GM12878 (cell line): Measurements from ENCODE around the gene MDM4. TPM values are rescaled to one million over a fixed set of nuclear protein-coding genes. Genes with fewer than 3 reads are reported as not detected.

Experiments
- BMI1 ChIP-seq: fragments of 450-650 bp; IDR thresholded peaks from 2 replicates; pipeline ENCODE4 v1.6.1; 2016; ENCODE audit warnings: mild to moderate bottlenecking, moderate library complexity, borderline replicate concordance
- EGR1 ChIP-seq, 2 experiments: IDR thresholded peaks; 1 replicate in 1 of 2; 2 replicates in 1 of 2; pipeline ENCODE4 v1.6.1; 2011 to 2012; ENCODE audit warnings: low read depth in 2 of 2, low read length in 2 of 2, borderline replicate concordance in 1 of 2, mild to moderate bottlenecking in 1 of 2, moderate library complexity in 1 of 2
- FOXM1 ChIP-seq: IDR thresholded peaks from 2 replicates; pipeline ENCODE4 v1.6.1; 2012; ENCODE audit warnings: low read depth, mild to moderate bottlenecking, inconsistent platforms, low read length, moderate library complexity
- GABPA ChIP-seq: IDR thresholded peaks from 2 replicates; pipeline ENCODE4 v1.6.1; 2014; ENCODE audit warnings: antibody characterized with exemption, low read depth, mild to moderate bottlenecking, inconsistent platforms
- IRF4 ChIP-seq: IDR thresholded peaks from 2 replicates; pipeline ENCODE4 v1.6.1; 2011; ENCODE audit warnings: low read depth, low read length
- KAT2A ChIP-seq: conservative IDR thresholded peaks from 2 replicates; pipeline ENCODE4 v1.6.1; 2011; ENCODE audit warnings: low read depth, low read length; ENCODE audit not compliant: control insufficient read depth
- MXI1 ChIP-seq: fragments of 150-350 bp; IDR thresholded peaks from 2 replicates; pipeline ENCODE4 v1.6.1; 2011; ENCODE audit warnings: low read depth, mild to moderate bottlenecking, inconsistent platforms, low read length, improper control_type of control experiment
- NFYA ChIP-seq: IDR thresholded peaks from 2 replicates; pipeline ENCODE4 v1.6.1; 2011; ENCODE audit warnings: low read depth, mild to moderate bottlenecking, low read length, improper control_type of control experiment, borderline replicate concordance
- NR2F1 ChIP-seq: fragments of 450-650 bp; conservative IDR thresholded peaks from 2 replicates; pipeline ENCODE4 v1.6.1; 2017; ENCODE audit warnings: mild to moderate bottlenecking
- POLR2AphosphoS2 ChIP-seq: IDR thresholded peaks from 2 replicates; pipeline ENCODE4 v1.6.1; 2011; ENCODE audit warnings: low read depth, mild to moderate bottlenecking, low read length, improper control_type of control experiment, moderate library complexity
- PRDM15 ChIP-seq: fragments of 450-650 bp; formaldehyde crosslinking; IDR thresholded peaks from 2 replicates; pipeline ENCODE4 v1.4.0; 2020; ENCODE audit warnings: mild to moderate bottlenecking, moderate library complexity
- TCF12 ChIP-seq: IDR thresholded peaks from 2 replicates; pipeline ENCODE4 v1.6.1; 2011; ENCODE audit warnings: low read depth, mild to moderate bottlenecking, low read length
- ZBED1 ChIP-seq: IDR thresholded peaks from 2 replicates; pipeline ENCODE4 v1.6.1; 2016; ENCODE audit warnings: borderline replicate concordance
- ZNF217 ChIP-seq: fragments of 450-650 bp; IDR thresholded peaks from 2 replicates; pipeline ENCODE4 v1.6.1; 2017; ENCODE audit warnings: antibody characterized with exemption, mild to moderate bottlenecking
- polyA plus RNA-seq, 11 experiments: library from polyadenylated mRNA; depleted of rRNA in 4 of 11; unstranded in 6 of 11; stranded (reverse) in 5 of 11; fragments of >200 nt; fragmentation: Nextera tagmentation in 4 of 11; fragmentation: Illumina TruSeq in 1 of 11; extraction: Ambion mirVana in 4 of 11; extraction: Trizol in 1 of 11; gene quantifications; 1 replicate in 1 of 11; 2 replicates in 10 of 11; pipeline versions ENCODE4 v1.2.1 to v1.2.3, GENCODE V29; 2011 to 2016; ENCODE audit warnings: inconsistent platforms in 2 of 11, missing spikeins in 2 of 11, low read depth in 1 of 11
- total RNA-seq, 4 experiments: library from RNA; depleted of rRNA in 3 of 4; stranded (reverse); fragments of >200 nt in 3 of 4; fragmentation: Illumina TruSeq in 1 of 4; extraction: Trizol in 1 of 4; gene quantifications; 2 replicates each; pipeline versions ENCODE4 v1.2.1 to v1.2.3, GENCODE V29; 2013 to 2021
- TF ChIP-seq, protein P1 (sequence below): fragments of 450-650 bp; IDR thresholded peaks from 2 replicates; pipeline ENCODE4 v1.6.1; 2016; ENCODE audit warnings: mild to moderate bottlenecking
- TF ChIP-seq, protein P2 (sequence below): fragments of 450-650 bp; IDR thresholded peaks from 2 replicates; pipeline ENCODE4 v1.6.1; 2016; ENCODE audit warnings: mild to moderate bottlenecking
- TF ChIP-seq, protein P3 (sequence below): fragments of 450-650 bp; IDR thresholded peaks from 2 replicates; pipeline ENCODE4 v1.6.1; 2017; ENCODE audit warnings: mild to moderate bottlenecking, moderate library complexity

Gene MDM4
- total and polyA plus RNA-seq, 10 of the 15 experiments (the other 5 are each of a cell fraction or from before 2014, with no cell fraction given), result 2.5 to 74.4 (median 22.7) TPM

DNA sequence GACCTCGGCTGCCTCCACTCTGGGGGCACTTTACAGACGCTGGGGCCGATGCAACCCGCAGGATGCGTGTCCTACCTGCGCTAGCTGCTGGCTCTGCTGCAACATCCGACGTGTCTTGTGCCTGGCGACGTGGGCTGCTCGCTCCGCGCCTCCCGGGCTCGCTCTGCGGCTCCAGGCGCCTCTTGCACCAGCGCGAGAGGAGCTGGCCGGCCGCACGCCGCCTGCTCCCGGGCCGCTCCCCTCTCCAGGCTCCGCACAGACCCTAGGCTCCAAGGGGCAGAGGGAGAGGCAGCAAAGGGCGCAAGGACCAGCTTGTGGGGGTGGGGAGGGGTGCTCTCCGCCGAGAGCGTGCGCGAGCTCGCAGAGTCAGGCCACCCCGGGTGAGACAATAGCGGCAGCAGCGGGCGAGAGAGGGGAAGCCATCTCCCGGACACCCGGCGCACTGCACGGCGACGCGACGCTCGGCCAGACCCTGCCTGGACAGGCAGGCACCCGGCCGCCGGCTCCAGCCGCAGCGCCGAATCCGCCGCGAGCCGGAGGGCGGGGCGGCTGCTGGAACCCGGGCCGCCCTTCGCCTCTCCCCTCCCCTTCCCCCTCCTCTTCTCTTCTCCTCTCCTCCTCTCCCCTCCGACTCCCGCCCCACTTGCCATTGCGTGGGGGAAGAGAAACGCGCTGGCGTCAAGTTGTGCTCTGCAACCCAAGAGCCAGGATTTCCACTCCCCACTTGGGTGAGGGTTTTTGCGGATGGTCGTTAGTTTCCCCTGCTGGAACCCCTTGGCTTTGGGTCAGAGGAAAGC is 21.7 kb upstream of the MDM4 start, which contains the start of gene PIK3C2B (continued):
- TF ChIP-seq, protein P1, sequence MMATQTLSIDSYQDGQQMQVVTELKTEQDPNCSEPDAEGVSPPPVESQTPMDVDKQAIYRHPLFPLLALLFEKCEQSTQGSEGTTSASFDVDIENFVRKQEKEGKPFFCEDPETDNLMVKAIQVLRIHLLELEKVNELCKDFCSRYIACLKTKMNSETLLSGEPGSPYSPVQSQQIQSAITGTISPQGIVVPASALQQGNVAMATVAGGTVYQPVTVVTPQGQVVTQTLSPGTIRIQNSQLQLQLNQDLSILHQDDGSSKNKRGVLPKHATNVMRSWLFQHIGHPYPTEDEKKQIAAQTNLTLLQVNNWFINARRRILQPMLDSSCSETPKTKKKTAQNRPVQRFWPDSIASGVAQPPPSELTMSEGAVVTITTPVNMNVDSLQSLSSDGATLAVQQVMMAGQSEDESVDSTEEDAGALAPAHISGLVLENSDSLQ, result no peak
- TF ChIP-seq NFYA (no peak), EGR1 (IDR thresholded peaks at IDR 0.05; ENCODE audit: borderline replicate concordance in 1 of 2, low read depth in 2 of 2, low read length in 2 of 2) (peak in 1 of 2 experiments; percentile 62; a peak in 1 of 3 replicates), NR2F1 (peak; percentile 49; the same call in 1 of the 2 replicates), PRDM15 (no peak), FOXM1 (no peak), ZBED1 (no peak), POLR2AphosphoS2 (no peak), IRF4 (peak; percentile 16; the same call in 1 of the 2 replicates), ZNF217 (0 out of 2 replicates have a peak, but pooled peaks have one; percentile 15), BMI1 (no peak), TCF12 (no peak), MXI1 (no peak), GABPA (no peak), KAT2A (no peak)
- TF ChIP-seq, protein P2, sequence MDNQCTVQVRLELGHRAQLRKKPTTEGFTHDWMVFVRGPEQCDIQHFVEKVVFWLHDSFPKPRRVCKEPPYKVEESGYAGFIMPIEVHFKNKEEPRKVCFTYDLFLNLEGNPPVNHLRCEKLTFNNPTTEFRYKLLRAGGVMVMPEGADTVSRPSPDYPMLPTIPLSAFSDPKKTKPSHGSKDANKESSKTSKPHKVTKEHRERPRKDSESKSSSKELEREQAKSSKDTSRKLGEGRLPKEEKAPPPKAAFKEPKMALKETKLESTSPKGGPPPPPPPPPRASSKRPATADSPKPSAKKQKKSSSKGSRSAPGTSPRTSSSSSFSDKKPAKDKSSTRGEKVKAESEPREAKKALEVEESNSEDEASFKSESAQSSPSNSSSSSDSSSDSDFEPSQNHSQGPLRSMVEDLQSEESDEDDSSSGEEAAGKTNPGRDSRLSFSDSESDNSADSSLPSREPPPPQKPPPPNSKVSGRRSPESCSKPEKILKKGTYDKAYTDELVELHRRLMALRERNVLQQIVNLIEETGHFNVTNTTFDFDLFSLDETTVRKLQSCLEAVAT, result no peak
- TF ChIP-seq, protein P3, sequence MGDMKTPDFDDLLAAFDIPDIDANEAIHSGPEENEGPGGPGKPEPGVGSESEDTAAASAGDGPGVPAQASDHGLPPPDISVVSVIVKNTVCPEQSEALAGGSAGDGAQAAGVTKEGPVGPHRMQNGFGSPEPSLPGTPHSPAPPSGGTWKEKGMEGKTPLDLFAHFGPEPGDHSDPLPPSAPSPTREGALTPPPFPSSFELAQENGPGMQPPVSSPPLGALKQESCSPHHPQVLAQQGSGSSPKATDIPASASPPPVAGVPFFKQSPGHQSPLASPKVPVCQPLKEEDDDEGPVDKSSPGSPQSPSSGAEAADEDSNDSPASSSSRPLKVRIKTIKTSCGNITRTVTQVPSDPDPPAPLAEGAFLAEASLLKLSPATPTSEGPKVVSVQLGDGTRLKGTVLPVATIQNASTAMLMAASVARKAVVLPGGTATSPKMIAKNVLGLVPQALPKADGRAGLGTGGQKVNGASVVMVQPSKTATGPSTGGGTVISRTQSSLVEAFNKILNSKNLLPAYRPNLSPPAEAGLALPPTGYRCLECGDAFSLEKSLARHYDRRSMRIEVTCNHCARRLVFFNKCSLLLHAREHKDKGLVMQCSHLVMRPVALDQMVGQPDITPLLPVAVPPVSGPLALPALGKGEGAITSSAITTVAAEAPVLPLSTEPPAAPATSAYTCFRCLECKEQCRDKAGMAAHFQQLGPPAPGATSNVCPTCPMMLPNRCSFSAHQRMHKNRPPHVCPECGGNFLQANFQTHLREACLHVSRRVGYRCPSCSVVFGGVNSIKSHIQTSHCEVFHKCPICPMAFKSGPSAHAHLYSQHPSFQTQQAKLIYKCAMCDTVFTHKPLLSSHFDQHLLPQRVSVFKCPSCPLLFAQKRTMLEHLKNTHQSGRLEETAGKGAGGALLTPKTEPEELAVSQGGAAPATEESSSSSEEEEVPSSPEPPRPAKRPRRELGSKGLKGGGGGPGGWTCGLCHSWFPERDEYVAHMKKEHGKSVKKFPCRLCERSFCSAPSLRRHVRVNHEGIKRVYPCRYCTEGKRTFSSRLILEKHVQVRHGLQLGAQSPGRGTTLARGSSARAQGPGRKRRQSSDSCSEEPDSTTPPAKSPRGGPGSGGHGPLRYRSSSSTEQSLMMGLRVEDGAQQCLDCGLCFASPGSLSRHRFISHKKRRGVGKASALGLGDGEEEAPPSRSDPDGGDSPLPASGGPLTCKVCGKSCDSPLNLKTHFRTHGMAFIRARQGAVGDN, result peak; percentile 78; the same call in 1 of the 2 replicates
